K562 (cell line): ENCODE results near the gene DNAAF3. TPM values are rescaled to one million over a fixed set of nuclear protein-coding genes. Genes with fewer than 3 reads are reported as not detected.

Source experiments
- CHD7 ChIP-seq: fragments of 200-600 bp; sonication (generic); IDR thresholded peaks from one replicate; pipeline ENCODE4 v1.6.1; 2012; ENCODE audit warnings: mild to moderate bottlenecking, low read depth, low read length, inconsistent platforms
- GABPA ChIP-seq: fragments of 200-800 bp; sonication (Bioruptor generic); conservative IDR thresholded peaks from 2 replicates; pipeline ENCODE4 v1.6.1; 2016; ENCODE audit warnings: low read depth, missing genetic modification characterization, missing compliant biosample characterization
- MAZ ChIP-seq, 2 experiments: fragments of 450-650 bp in 1 of 2; sonication (generic) in 1 of 2; formaldehyde crosslinking; IDR thresholded peaks in 1 of 2; conservative IDR thresholded peaks in 1 of 2; 2 replicates each; pipeline versions ENCODE4 v1.4.0 to v1.5.0; 2020; ENCODE audit warnings: mild to moderate bottlenecking in 1 of 2, missing genetic modification reagents in 1 of 2
- MBD1 ChIP-seq: fragments of 250-450 bp; sonication (Bioruptor Pico); IDR thresholded peaks from 2 replicates; pipeline ENCODE4 v1.8.0; 2022; ENCODE audit warnings: inconsistent platforms
- PHF20 ChIP-seq: fragments of 450-650 bp; IDR thresholded peaks from 2 replicates; pipeline ENCODE4 v1.6.1; 2018; ENCODE audit not compliant: partially characterized antibody
- SFPQ ChIP-seq: fragments of 200-400 bp; formaldehyde crosslinking; IDR thresholded peaks from 2 replicates; pipeline ENCODE4 v1.6.1; 2017; ENCODE audit warnings: mild to moderate bottlenecking, low read depth, low read length, moderate library complexity
- SIX5 ChIP-seq, 2 experiments: IDR thresholded peaks; 2 replicates each; pipeline ENCODE4 v1.6.1; 2011; ENCODE audit warnings: low read length in 2 of 2, borderline replicate concordance in 1 of 2, low read depth in 1 of 2, mild to moderate bottlenecking in 1 of 2, moderate library complexity in 1 of 2; ENCODE audit not compliant: insufficient read depth in 1 of 2
- SUPT5H ChIP-seq: fragments of 450-650 bp; IDR thresholded peaks from 2 replicates; pipeline ENCODE4 v1.6.1; 2016
- TCF3 ChIP-seq: sonication (generic); formaldehyde crosslinking; IDR thresholded peaks from 2 replicates; pipeline ENCODE4 v1.4.0; 2020; ENCODE audit warnings: mild to moderate bottlenecking, missing genetic modification reagents
- ZKSCAN8 ChIP-seq: fragments of 200-800 bp; sonication (Bioruptor generic); IDR thresholded peaks from 2 replicates; pipeline ENCODE4 v1.6.1; 2016; ENCODE audit warnings: missing genetic modification characterization, missing compliant biosample characterization
- ZNF644 ChIP-seq: fragments of 200-800 bp; sonication (Bioruptor generic); IDR thresholded peaks from 2 replicates; pipeline ENCODE4 v1.6.1; 2016; ENCODE audit warnings: low read depth, missing genetic modification characterization, missing compliant biosample characterization
- ZNF780A ChIP-seq: fragments of 250-450 bp; sonication (Bioruptor Pico); IDR thresholded peaks from 2 replicates; pipeline ENCODE4 v1.5.0; 2021; ENCODE audit warnings: mild to moderate bottlenecking
- polyA plus RNA-seq, 8 experiments: library from polyadenylated mRNA; depleted of rRNA in 4 of 8; stranded (reverse) in 5 of 8; unstranded in 3 of 8; fragments of >200 nt; fragmentation: Nextera tagmentation in 2 of 8; fragmentation: Illumina TruSeq in 1 of 8; extraction: Ambion mirVana in 2 of 8; extraction: Trizol in 1 of 8; gene quantifications; 2 replicates each; pipeline versions ENCODE4 v1.2.1 to v1.2.3, GENCODE V29; 2011 to 2014; ENCODE audit warnings: inconsistent platforms in 1 of 8, missing spikeins in 1 of 8
- total RNA-seq, 7 experiments: library from RNA; depleted of rRNA in 6 of 7; stranded (reverse); fragments of >200 nt in 6 of 7; fragmentation: Illumina TruSeq in 2 of 7; extraction: Trizol in 2 of 7; gene quantifications; 2 replicates each; pipeline versions ENCODE4 v1.2.1 to v1.2.3, GENCODE V29; 2011 to 2021; ENCODE audit warnings: low replicate concordance in 1 of 7

Gene DNAAF3
- total and polyA plus RNA-seq, 9 of the 15 experiments (the other 6 are each of a cell fraction or from before 2014, with no cell fraction given) = 21.6 to 61.5 (median 43.0) TPM

GRCh38 chr19:55117663-55118391 is 48.6 kb downstream of the DNAAF3 start (continued):
- TF ChIP-seq MBD1 = no peak
- TF ChIP-seq GABPA = peak; percentile 82
- TF ChIP-seq MAZ (CRISPR knock-in tag; conservative IDR thresholded peaks at IDR 0.05 in 1 of 2, IDR thresholded peaks at IDR 0.05 in 1 of 2) = peak; percentile 89 to 90
- peak; percentile 60 for TF ChIP-seq PHF20
- no peak; the same call in 1 of the 2 replicates for TF ChIP-seq ZNF644
- TF ChIP-seq SFPQ = no peak
- TF ChIP-seq SUPT5H = peak; percentile 84
- peak; percentile 87 to 93 for TF ChIP-seq SIX5 (IDR thresholded peaks at IDR 0.05; ENCODE audit: borderline replicate concordance in 1 of 2, insufficient read depth in 1 of 2, low read depth in 1 of 2, low read length in 2 of 2)
- TF ChIP-seq TCF3 (CRISPR knock-in tag) = no peak
- no peak for TF ChIP-seq CHD7
- TF ChIP-seq ZKSCAN8 (CRISPR knock-in tag) = no peak
- no peak for TF ChIP-seq ZNF780A (CRISPR knock-in tag)
